GM12878 (cell line): ENCODE measurements around the gene SMIM44.

Source experiments
- CTCF ChIP-seq, 3 experiments: IDR thresholded peaks in 2 of 3; conservative IDR thresholded peaks in 1 of 3; 2 replicates each; pipeline ENCODE4 v1.5.1; 2011; ENCODE audit warnings: low read depth in 3 of 3, low read length in 3 of 3, mild to moderate bottlenecking in 3 of 3, control low read depth in 2 of 3, moderate library complexity in 2 of 3, inconsistent platforms in 1 of 3, mixed read lengths in 1 of 3; ENCODE audit not compliant: control insufficient read depth in 2 of 3, insufficient read depth in 1 of 3; ENCODE audit errors: extremely low read depth in 1 of 3
- HDAC6 ChIP-seq: fragments of 200-600 bp; sonication (generic); IDR thresholded peaks from one replicate; pipeline ENCODE4 v1.8.0; 2017; ENCODE audit warnings: antibody characterized with exemption; ENCODE audit not compliant: unreplicated experiment
- MYC ChIP-seq: IDR thresholded peaks from 2 replicates; pipeline ENCODE4 v1.6.1; 2011; ENCODE audit warnings: mild to moderate bottlenecking, low read length, moderate library complexity, inconsistent platforms; ENCODE audit not compliant: insufficient read depth, insufficient replicate concordance, insufficient read length, severe bottlenecking
- YY1 ChIP-seq: IDR thresholded peaks from 2 replicates; pipeline ENCODE4 v1.6.1; 2011; ENCODE audit warnings: low read depth, mild to moderate bottlenecking, low read length
- TF ChIP-seq, protein P1 (sequence below): IDR thresholded peaks from 2 replicates; pipeline ENCODE4 v1.6.1; 2012; ENCODE audit warnings: low read length, inconsistent platforms
- TF ChIP-seq, protein P2 (sequence below): IDR thresholded peaks from 2 replicates; pipeline ENCODE4 v1.6.1; 2012; ENCODE audit warnings: mild to moderate bottlenecking, low read depth, low read length

DNA sequence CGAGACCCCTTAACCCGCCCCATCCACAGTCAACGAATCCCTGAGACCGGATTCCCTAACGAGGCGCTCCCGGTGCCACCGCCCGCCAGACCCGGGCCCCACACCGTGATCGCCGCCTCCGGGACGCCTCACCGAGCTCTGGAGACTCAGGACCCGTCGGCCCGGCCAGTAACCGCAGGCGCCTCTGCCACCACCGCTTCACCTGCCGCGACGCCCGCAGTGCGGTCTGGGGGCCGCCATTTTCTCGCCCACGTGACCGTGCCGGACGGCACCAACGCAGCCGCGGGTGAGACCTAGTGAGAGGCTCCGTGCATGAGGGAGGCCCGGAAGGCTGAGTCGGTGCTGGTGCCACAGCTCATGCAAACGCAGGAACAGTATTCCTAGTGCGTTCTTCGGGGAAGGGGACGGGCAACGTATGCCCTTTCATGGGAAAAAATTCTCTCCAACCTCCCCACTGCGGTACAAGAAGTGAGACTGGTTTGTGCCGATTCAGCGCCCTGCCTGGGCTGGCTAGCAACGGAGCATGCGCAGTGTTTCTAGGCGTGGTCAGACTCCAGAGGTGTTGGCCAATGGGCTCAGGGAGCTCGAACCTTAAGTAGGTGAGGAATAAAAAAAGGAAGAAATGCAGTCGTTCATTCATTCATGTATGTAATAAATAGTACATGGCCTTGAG lies 17.3 kb upstream of the SMIM44 start, which contains the start of gene DOHH:
- TF ChIP-seq MYC (peak; percentile 80), CTCF (IDR thresholded peaks at IDR 0.05 in 2 of 3, conservative IDR thresholded peaks at IDR 0.05 in 1 of 3; ENCODE audit: control insufficient read depth in 2 of 3, extremely low read depth in 1 of 3, insufficient read depth in 1 of 3, low read depth in 3 of 3, low read length in 3 of 3) (no peak), YY1 (peak; percentile 99), HDAC6 (no peak)
- TF ChIP-seq, protein P1, sequence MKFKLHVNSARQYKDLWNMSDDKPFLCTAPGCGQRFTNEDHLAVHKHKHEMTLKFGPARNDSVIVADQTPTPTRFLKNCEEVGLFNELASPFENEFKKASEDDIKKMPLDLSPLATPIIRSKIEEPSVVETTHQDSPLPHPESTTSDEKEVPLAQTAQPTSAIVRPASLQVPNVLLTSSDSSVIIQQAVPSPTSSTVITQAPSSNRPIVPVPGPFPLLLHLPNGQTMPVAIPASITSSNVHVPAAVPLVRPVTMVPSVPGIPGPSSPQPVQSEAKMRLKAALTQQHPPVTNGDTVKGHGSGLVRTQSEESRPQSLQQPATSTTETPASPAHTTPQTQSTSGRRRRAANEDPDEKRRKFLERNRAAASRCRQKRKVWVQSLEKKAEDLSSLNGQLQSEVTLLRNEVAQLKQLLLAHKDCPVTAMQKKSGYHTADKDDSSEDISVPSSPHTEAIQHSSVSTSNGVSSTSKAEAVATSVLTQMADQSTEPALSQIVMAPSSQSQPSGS, result no peak
- TF ChIP-seq, protein P2, sequence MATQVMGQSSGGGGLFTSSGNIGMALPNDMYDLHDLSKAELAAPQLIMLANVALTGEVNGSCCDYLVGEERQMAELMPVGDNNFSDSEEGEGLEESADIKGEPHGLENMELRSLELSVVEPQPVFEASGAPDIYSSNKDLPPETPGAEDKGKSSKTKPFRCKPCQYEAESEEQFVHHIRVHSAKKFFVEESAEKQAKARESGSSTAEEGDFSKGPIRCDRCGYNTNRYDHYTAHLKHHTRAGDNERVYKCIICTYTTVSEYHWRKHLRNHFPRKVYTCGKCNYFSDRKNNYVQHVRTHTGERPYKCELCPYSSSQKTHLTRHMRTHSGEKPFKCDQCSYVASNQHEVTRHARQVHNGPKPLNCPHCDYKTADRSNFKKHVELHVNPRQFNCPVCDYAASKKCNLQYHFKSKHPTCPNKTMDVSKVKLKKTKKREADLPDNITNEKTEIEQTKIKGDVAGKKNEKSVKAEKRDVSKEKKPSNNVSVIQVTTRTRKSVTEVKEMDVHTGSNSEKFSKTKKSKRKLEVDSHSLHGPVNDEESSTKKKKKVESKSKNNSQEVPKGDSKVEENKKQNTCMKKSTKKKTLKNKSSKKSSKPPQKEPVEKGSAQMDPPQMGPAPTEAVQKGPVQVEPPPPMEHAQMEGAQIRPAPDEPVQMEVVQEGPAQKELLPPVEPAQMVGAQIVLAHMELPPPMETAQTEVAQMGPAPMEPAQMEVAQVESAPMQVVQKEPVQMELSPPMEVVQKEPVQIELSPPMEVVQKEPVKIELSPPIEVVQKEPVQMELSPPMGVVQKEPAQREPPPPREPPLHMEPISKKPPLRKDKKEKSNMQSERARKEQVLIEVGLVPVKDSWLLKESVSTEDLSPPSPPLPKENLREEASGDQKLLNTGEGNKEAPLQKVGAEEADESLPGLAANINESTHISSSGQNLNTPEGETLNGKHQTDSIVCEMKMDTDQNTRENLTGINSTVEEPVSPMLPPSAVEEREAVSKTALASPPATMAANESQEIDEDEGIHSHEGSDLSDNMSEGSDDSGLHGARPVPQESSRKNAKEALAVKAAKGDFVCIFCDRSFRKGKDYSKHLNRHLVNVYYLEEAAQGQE, result no peak
